PFSK-1 (cell line): ENCODE data around the gene TMEM150B.

ENCODE experiments used
- FOXP2 ChIP-seq: optimal IDR thresholded peaks from 2 replicates; pipeline ENCODE3; 2011; ENCODE audit warnings: borderline replicate concordance, control low read depth, inconsistent platforms; ENCODE audit not compliant: insufficient read depth; ENCODE audit errors: extremely low read length, extremely low read depth
- POLR2AphosphoS5 ChIP-seq: IDR thresholded peaks from 2 replicates; pipeline ENCODE4 v1.6.1; 2012; ENCODE audit warnings: low read depth, mild to moderate bottlenecking, control low read depth, low read length, moderate library complexity
- SIN3A ChIP-seq: IDR thresholded peaks from 2 replicates; pipeline ENCODE4 v1.6.1; 2012; ENCODE audit warnings: mild to moderate bottlenecking, low read length, moderate library complexity, borderline replicate concordance; ENCODE audit not compliant: insufficient read depth
- TAF1 ChIP-seq: IDR thresholded peaks from 2 replicates; pipeline ENCODE4 v1.6.1; 2012; ENCODE audit warnings: low read length, control low read depth, borderline replicate concordance; ENCODE audit not compliant: insufficient read depth
- TF ChIP-seq, protein P1 (sequence below), 2 experiments: IDR thresholded peaks; 2 replicates each; pipeline versions ENCODE4 v1.6.1 to v1.8.0; 2011 to 2012; ENCODE audit warnings: low read depth in 2 of 2, low read length in 2 of 2, control low read depth in 1 of 2, inconsistent platforms in 1 of 2, mild to moderate bottlenecking in 1 of 2, moderate library complexity in 1 of 2; ENCODE audit not compliant: insufficient read depth in 1 of 2

TMEM150B gene

DNA sequence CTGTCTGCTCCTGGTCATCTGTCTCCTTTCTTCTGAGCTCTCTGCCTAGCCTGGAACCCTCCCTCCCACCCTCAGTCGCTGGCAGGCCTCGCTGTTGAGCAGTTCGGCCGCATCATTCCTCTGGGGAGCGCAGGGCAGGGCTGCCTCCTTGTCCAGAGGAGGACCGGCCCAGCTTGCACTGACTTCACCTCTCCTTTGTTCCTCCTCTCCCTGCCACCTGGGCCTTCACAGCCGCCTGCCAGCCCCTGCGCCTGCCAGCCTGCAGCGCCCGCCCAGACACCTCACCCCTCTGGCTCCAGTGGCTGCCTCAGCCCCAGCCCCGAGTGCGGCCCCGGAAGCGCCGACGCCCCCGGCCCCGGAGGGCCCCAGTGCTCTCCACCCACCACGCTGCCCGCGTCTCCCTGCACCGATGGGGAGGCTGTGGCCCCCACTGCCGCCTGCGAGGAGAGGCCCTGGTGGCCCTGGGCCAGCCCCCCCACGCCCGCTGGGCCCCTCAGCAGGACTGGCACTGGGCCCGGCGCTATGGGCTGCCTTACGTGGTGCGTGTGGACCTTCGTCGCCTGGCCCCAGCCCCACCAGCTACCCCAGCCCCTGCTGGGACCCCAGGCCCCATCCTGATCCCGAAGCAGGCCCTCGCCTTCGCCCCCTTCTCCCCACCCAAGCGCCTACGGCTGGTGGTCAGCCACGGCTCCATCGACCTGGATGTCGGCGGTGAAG lies 21.7 kb upstream of the TMEM150B start:
- no peak for TF ChIP-seq FOXP2
- no peak for TF ChIP-seq SIN3A
- TF ChIP-seq, protein P1, sequence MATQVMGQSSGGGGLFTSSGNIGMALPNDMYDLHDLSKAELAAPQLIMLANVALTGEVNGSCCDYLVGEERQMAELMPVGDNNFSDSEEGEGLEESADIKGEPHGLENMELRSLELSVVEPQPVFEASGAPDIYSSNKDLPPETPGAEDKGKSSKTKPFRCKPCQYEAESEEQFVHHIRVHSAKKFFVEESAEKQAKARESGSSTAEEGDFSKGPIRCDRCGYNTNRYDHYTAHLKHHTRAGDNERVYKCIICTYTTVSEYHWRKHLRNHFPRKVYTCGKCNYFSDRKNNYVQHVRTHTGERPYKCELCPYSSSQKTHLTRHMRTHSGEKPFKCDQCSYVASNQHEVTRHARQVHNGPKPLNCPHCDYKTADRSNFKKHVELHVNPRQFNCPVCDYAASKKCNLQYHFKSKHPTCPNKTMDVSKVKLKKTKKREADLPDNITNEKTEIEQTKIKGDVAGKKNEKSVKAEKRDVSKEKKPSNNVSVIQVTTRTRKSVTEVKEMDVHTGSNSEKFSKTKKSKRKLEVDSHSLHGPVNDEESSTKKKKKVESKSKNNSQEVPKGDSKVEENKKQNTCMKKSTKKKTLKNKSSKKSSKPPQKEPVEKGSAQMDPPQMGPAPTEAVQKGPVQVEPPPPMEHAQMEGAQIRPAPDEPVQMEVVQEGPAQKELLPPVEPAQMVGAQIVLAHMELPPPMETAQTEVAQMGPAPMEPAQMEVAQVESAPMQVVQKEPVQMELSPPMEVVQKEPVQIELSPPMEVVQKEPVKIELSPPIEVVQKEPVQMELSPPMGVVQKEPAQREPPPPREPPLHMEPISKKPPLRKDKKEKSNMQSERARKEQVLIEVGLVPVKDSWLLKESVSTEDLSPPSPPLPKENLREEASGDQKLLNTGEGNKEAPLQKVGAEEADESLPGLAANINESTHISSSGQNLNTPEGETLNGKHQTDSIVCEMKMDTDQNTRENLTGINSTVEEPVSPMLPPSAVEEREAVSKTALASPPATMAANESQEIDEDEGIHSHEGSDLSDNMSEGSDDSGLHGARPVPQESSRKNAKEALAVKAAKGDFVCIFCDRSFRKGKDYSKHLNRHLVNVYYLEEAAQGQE (IDR thresholded peaks at IDR 0.05; ENCODE audit: insufficient read depth in 1 of 2, low read depth in 2 of 2, low read length in 2 of 2): no peak
- TF ChIP-seq POLR2AphosphoS5: no peak
- no peak for TF ChIP-seq TAF1

DNA sequence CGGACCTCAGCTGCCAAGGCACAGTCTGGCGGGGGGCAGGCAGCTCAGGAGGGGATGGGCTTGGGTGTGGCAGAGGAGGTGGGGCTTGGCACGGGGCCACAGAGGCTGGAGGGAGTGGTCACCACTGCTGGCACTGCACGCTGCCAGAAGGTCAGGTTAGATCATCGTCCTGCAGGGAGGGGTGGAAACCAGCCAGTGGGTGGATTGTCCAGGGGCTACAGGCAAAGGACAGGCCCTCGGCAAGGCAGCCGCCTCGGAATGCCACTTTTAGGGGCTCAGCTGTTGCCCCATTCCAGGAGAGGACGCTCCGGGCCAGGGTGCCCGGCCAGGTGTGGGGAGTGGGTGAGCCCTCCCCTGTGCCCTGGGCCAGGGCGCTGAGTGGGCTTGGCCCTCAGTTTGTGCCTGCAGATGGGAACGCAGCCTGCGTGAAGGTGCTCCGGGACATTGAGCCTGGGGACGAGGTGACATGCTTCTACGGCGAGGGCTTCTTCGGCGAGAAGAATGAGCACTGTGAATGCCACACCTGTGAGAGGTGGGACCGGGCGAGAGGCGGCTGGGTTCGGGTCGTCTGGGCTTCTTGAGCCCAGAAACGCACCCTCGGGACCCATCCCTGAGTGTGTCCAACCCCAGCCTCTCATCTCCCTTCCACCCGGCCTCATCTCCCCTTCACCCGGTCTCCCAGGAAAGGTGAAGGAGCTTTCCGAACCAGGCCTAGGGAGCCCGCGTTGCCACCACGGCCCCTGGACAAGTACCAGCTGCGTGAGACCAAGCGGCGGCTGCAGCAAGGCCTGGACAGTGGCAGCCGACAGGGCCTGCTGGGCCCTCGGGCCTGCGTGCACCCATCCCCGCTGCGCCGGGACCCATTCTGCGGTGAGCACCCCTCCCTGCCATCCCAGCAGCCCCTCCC lies 20.9 kb upstream of the TMEM150B start:
- TF ChIP-seq SIN3A (no peak), FOXP2 (no peak), TAF1 (no peak), POLR2AphosphoS5 (no peak)
- TF ChIP-seq, protein P1 (IDR thresholded peaks at IDR 0.05; ENCODE audit: insufficient read depth in 1 of 2, low read depth in 2 of 2, low read length in 2 of 2): no peak

DNA sequence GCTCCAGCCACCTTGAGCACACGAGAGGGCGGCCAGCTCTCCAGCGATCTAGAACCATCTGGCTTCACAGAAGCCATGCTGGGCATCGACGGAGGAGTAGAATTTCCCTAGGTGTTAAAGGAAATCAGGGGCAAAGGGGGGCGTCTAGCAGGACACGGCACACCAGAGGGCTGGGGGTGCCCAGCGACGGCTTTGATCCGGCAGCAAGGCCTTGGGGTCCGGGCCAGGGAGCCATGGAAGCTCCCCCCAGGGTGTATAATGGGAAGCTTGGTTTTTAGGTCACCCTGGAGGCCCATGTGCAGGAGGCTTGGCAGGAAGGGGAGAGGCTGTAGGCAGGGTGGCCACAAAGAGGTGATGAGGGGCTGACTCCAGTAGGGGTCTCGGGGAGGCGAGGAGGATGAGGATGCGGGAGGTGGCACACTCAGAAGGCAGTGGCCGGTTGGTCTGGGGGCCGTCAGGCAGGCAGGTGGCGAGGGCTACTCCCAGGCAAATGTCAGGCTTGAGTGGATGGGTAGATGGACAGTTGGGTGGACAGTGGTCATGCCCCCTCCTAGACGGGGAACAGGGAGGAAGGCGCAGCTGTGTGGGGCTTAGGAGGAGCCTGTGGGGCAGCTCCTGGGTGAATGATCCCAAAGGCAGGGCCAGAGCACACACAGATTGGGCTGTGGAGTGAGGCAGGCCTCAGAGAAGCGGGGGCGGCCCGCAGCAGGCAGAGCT lies 20.1 kb upstream of the TMEM150B start:
- TF ChIP-seq FOXP2 (no peak), TAF1 (no peak), POLR2AphosphoS5 (no peak), SIN3A (no peak)
- TF ChIP-seq, protein P1 (IDR thresholded peaks at IDR 0.05; ENCODE audit: insufficient read depth in 1 of 2, low read depth in 2 of 2, low read length in 2 of 2): no peak

DNA sequence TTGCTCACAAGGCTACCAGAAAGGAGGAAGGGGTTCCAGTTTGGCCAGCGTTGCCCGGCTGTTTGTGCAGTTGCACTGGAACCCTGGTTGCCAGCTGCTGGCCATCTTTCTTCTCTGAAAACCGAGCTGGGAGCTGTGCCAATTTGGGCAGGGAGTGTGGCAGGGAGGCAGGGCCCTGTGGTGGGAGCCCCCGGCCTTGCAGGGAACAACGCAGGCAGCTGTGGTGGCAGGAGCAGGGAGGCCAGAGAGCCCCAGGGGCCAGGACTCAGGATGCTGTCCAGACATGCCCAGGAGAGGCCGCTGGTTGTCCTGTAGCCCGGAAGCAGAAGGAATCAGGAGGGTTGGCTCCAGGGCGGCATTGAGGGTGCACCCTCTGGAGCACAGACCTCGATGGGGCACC lies 19.3 kb upstream of the TMEM150B start:
- TF ChIP-seq, protein P1 (IDR thresholded peaks at IDR 0.05; ENCODE audit: insufficient read depth in 1 of 2, low read depth in 2 of 2, low read length in 2 of 2): no peak
- TF ChIP-seq TAF1 (no peak), SIN3A (no peak), POLR2AphosphoS5 (no peak), FOXP2 (no peak)
